Embryonic facial prominence (tissue), 1 donor: ENCODE results near the gene NCK1.
"Not testable (repeated sequence)": the region's sequence is repeated elsewhere in the genome, so short reads cannot be mapped to it uniquely, and the experiment has no call there.

ENCODE experiments used
- DNase-seq: peaks from one replicate; pipeline ENCODE4 v3.0.0-alpha.2; 2016; ENCODE audit errors: extremely low spot score

Gene NCK1

DNA sequence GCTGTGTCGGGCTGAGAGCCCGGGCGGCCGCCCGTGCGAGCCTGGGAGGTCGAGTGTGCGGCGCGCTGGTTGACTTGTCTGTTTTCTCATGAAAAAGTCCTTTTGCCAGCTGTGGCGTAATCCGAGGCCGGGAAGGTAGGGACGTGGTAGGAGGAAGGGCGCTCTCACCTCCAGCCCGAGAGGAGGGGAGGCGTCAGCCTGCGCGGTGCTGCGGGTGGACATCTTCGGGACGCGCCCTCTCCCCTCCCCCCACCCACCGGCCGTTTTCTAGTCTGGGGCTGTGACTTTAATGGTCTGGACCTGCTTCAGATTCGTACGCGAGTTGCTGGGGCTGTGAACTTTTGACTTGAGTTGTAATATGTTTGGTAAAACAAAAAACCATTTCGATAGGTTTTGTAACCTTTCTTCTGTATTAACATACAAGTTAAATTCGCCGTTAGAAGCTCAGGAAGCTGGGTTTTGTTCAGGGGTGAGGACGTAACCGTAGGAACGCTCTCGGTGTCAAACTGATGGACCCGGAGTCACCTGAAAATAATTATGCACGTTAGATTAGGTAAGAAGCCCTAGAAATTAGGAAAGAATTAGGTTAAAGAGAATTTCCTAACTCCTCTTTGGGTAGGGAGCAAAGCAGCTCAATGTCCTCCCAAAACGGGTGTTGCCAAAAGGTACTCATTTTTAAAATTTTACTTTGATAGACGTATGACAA lies 762 bp downstream of the NCK1 start:
- no peak for DNase-seq

DNA sequence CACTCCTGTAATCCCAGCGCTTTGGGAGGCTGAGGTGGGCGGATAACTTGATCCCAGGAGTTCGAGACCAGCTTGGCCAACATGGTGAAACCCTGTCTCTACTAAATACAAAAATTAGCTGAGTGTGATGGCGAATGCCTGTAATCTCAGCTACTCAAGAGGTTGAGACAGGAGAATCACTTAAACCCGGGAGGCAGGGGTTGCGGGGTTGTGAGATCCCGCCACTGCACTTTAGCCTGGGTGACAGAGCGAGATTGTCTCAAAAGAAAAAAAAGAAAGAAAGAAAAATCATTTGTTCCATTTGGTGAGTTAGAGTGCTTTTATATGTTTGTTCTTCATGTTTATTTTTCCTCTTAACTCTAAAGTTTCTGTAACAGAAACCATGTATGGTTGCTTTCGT lies 7.3 kb downstream of the NCK1 start:
- no peak for DNase-seq

DNA sequence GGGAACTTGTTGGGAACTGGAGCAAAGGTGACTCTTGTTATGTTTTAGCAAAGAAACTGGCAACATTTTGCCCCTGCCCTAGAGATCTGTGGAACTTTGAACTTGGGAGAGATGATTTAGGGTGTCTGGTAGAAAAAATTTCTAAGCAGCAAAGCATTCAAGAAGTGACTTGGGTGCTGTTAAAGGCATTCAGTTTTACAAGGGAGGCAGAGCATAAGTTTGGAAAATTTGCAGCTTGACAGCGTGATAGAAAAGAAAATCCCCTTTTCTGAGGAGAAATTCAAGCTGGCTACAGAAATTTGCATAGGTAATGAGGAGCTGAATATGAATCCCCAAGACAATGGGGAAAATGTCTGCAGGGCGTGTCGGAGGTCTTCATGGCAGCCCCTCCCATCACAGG lies 10.2 kb downstream of the NCK1 start:
- not testable (repeated sequence) for DNase-seq

DNA sequence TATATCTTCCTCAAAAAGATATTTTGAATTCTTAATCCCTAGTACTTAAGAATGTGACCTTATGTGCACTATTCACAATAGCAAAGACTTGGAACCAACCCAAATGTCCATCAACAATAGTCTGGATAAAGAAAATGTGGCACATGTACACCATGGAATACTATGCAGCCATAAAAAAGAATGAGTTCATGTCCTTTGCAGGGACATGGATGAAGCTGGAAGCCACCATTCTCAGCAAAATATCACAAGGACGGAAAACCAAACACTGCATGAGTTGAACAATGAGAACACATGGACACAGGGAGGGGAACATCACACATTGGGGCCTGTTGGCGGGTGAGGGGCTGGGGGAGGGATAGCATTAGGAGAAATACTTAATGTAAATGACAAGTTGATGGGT lies 17.5 kb downstream of the NCK1 start:
- DNase-seq, result not testable (repeated sequence)

DNA sequence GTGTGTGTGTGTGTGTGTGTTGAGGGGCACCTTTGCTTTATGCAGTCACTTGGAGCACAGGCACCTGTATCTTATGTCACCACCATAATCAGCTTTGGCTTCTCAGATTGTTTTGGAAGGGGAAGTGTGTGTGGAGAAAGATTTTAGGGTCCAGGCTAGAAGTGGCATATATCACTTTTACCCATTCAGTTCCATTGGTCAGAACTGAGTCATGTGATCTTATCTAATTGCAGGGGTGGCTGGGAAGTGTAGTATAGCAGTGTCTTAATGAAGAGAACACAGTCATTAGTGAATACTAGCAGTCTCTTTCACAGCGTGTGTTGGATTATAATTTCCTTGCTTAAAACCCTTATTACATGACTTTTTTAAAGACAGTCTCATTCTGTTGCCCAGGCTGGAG lies 20.6 kb downstream of the NCK1 start:
- DNase-seq, result no peak

DNA sequence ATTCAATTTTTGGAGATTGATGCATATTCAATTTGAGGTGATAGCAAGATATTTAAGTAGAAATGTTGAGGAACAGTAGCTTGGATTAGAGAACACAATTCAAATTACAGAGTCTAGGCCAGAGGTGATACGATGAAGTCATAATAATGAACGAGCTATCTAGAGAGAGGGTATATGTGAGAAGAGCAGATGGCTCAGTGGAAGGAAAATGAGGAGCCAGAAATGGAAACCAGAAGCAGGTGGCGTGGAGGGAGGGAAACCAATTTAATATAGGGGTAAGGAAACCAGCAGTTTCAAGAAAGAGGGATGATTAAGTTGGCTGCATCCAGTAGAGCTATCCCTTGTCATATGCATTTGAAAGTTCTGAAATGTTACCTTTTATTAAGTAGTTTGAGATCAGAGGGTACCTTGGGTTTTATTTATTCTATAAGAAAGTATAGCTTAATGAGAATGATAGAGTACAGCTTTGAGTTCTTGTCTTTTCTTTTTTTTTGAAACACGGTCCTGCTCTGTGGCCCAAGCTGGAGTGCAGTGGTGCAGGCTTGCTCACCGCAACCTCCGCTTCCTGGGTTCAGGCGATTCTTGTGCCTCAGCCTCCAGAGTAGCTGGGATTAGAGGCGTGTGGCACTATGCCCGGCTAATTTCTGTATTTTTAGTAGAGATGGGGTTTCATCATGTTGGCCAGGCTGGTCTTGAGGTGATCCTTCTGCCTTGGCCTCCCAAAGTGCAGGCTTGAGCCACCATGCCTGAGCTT lies 22.1 kb downstream of the NCK1 start:
- DNase-seq, result no peak

DNA sequence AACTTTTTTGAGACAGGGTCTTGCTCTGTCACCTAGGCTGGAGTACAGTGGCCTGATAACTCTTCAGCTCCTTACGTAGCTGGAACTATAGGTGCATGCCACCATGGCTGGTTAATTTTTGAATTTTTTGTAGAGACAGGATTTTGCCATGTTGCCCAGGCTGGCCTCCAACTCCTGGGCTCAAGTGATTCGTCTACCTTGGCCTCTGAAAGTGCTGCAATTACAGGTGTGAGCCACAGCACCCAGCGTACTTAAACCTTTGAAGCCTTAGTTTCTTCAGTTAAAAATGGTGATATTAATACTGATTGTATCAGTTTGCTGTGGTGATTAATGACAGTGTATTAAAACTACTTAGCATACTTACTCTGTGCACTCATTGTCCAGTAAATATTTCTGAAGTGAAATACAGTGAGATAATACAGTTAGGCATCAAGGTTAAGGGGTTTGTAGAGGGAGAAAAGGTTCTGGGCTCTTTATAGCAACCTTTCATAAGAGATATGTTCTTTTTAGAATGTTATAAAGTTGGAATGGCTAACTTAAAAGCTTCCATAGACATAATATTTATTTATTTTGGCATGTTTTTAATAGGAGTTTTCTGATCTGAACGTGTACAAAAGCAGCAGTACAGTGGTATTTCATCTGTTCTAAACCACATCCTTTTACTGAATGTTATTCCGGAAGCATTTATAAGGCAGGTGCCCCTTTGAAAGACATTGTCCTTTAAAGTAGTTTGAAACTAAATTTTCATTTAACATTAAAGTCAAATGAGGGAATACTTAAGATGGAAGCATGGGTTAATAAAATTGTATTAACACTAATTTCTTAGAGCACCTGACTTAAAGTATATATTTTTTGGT lies 23.6 kb downstream of the NCK1 start:
- no peak for DNase-seq

DNA sequence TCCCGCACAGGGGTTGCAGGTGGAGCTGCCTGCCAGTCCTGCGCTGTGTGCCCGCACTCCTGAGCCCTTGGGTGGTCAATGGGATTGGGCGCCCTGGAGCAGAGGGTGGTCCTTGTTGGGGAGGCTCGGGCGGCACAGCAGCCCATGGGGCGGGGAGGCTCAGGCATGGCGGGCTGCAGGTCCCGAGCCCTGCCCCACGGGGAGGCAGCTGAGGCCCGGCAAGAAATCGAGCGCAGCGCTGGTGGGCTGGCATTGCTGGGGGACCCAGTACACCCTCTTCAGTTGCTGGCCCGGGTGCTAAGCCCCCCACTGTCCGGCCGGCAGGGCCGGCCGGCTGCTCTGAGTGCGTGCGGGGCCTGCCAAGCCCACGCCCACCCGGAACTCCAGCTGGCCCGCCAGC lies 27.9 kb downstream of the NCK1 start:
- no peak for DNase-seq

DNA sequence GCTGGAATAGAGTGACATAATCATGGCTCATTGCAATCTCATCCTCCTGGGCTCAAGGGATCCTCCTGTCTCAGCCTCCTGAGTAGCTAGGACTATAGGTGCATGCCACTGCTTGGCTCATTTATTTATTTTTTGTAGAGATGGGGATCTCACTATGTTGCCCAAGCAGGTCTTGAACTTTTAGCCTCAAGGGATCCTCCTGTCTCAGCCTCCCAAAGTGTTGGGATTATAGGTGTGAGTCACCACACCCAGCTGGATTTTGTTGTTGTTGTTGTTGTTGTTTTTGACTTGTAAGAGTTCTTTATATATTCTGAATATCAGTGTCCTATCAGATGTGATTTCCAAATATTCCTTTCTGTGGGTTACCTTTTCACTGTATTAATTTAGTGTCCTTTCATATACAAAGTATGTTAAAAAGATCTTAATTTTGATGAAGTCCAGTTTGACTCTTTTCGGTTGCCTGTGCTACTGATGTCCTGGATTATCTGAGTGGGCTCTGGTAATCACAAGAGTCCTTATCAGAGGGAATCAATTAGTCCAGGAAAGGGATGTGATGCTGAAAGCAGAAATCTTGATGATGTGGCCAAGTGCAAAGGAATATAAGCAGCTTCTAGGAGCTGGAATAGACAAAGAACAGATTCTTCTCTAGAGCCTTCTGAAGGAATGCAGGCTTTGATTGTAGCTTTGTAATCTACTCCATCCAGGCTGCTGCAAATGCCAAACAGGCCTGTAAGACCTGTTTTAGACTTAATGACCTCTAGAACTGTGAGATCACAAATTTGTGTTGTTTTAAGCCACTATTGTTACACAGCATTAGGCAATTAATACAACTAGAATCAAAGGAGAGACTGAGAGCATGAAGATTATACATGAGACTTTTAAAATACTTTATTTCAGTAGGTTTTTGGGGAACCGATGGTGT lies 30.2 kb downstream of the NCK1 start:
- no peak for DNase-seq

DNA sequence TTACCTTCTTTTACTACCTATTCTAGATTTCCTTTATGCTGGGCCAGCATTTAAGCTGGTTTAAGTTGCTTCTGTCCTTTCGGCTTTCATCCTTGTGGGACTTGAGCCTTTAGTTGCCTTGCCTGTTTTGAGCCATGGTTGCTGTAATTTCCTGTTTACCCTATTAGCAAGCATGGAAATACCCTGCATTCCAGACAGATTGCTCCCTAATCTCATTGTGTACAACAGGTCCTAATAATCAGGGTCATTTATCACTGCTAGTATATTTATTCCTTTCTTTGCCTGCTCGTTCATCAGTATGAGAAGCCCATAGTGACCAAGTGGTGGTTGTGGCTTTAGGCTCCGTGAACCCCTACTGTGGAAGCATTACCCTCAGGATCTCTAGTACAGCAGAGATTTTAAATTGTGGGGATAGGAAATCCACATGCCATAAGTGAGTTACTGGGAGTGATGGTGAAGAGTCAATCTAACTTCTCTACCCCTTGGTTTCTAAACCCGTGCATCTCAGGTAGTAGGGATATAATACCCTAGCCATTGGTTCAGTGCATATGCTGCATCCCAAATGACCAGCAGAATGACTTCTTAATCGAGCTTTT lies 31.9 kb downstream of the NCK1 start:
- DNase-seq, result no peak

DNA sequence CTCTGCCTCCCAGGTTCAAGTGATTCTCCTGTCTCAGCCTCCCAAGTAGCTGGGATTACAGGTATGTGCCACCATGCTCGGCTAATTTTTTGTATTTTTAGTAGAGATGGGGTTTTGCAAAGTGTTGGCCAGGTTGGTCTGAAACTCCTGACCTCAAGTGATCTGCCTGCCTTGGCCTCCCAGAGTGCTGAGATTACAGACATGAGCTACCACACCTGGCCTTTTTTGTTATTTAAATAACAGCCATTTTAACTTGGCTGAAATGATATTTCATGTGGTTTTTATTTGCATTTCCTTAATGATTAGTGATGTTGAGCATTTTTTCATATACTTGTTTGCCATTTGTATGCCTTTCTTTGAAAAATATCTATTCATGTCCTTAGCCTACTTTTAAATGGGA lies 35.2 kb downstream of the NCK1 start:
- not testable (repeated sequence) for DNase-seq

DNA sequence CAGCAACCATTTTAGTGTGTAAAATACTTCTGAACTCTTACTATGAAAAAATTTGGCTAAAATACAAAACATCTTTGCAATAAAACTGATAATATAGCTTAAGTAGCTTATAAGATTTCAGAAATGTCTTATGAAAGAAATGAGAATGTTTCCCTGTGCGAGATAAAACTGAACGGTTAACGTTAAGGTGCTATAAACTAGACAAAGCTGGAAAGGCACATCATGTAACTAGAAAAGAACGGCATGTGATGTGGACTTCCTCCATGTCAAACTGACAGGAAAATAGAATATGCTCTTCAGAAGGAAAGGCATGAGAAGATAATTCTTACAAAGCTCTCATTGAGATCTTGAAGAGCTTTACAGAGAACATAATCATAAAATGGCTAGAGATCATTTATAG lies 36.5 kb downstream of the NCK1 start:
- no peak for DNase-seq

DNA sequence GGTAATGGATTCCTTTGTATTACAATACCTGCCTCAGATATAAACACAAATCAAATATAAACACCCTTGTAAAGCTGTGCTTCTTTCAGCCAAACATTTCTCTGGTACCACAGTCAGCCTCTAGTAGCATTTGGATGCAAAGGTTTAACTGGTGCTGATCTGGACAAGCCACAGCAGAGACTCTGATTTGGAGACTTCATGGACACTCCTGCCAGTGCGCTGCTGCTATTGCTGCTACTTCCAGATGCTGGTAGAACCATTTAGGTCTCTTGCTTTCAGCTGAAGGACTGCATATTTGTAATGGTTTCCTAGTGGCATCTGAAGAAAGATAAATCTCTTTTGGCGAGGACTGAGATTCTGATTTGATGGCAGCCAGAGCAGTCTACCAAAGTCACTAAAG lies 36.9 kb downstream of the NCK1 start:
- DNase-seq, result no peak

DNA sequence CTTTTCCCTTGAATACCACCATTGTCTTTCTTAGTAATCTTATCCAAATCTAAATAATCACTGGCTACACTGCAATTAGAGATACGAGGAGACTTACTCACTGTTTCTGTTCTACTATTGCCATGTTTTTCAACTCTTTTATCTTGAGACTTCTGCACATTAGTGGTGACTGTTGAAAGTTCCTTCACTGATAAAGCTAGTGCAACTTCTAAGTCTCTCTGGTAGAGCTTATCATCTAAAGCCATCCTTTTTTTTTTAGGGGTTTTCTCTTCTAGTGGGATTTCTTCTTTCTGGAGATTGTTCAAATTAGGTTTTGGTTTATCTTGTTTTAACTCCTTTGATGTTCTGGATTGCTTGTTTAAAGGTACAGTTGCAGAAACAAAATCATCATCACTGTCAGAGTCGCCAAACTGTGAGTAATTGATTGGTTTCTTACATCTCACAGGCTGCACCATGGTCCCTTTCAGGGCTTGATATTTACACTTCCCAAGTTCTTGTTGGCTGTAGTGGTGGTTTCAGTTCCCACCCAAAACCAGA lies 37.7 kb downstream of the NCK1 start:
- no peak for DNase-seq

DNA sequence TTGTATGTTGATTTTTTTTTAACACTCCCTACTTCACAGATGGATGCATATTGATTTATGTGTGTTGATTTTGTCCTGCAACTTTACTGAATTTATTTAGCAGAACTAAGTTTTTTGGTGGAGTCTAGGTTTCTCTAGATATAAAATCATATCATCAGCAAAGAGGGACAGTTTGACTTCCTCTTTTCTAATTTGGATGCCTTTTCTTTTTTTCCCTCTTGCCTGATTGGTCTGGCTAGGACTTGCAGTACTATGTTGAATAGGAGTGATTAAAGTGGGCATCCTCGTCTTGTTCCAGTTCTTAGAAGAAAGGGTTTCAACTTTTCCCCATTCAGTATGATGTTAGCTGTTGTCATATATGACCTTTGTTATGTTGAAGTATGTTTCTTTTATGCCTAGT lies 38.7 kb downstream of the NCK1 start:
- DNase-seq, result not testable (repeated sequence)

DNA sequence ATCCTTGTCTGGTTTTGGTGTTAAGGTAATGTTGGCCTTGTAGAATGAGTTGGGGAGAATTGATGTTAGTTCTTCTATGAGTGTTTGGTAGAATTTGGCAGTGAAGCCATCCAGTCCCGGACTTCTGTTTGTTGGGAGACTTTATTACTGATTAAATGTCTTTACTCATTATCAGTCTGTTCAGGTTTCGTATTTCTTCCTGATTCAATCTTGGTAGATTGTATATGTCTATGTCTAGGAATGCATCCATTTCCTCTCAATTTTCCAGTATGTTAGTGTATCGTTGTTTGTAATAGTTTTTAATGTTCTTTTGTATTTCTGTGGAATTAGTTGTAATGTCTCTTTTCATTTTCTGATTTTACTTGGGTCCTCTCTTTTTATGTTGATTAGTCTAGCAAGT lies 39.4 kb downstream of the NCK1 start:
- DNase-seq, result no peak

DNA sequence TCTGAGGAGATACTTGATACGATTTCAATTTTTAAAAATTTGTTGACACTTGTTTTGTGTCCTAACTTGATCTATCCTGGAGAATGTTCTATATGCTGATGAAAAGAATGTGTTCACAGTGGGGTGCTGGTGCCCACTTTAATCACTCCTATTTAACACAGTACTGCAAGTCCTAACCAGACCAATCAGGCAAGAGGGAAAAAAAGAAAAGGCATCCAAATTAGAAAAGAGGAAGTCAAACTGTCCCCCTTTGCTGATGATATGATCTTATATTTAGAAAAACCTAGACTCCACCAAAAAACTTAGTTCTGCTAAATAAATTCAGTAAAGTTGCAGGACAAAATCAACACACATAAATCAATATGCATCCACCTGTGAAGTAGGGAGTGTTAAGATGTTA lies 40.5 kb downstream of the NCK1 start:
- not testable (repeated sequence) for DNase-seq

DNA sequence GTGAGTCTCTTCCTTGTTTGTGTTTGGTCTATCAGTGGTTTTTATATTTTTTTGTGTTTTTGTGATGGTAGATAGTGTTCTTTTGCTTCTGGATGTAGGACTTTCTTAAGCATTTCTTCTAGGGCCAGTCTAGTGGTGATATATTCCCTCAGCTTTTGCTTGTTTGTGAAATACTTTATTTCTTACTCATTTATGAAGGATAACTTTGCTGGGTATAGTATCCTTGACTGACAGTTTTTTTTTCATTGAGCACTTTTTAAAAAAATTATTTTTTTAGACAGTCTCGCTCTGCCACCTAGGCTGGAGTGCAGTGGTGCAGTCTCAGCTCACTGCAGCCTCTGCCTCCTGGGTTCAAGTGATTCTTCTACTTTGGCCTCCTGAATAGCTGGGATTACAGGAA lies 41.9 kb downstream of the NCK1 start:
- DNase-seq, result no peak

DNA sequence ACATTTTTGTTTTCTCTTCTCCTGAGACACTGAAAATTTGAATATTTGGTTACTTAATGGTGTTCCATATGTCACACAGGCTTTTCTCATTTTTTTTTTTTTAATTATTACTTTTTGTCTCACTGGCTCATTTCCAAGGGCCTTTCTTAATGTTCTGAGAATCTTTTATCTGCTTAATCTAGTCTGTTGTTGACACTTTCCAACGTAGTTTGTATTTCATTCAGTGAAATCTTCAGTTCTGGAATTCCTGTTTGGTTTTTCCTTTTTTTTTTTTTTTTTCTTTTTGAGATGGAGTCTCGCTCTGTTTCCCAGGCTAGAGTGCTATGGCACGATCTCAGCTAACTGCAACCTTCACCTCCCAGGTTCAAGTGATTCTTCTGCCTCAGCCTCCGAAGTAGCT lies 42.7 kb downstream of the NCK1 start:
- no peak for DNase-seq

DNA sequence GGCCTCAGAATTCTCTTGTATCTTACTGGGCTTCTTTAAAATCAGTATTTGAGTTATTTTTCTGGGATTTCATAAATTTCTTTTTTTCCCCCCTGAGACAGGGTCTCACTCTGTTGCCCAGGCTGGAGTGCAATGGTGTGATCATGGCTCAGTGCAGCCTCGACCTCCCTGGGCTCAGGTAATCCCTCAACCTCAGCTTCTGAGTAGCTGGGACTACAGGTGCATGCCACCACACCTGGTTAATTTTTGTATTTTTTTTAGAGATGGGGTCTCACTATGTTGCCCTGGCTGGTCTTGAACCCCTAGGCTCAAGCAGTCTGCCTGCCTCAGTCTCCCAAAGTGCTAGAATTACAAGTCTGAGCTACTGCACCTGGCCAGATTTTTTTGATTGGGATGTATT lies 43.5 kb downstream of the NCK1 start:
- DNase-seq, result no peak

DNA sequence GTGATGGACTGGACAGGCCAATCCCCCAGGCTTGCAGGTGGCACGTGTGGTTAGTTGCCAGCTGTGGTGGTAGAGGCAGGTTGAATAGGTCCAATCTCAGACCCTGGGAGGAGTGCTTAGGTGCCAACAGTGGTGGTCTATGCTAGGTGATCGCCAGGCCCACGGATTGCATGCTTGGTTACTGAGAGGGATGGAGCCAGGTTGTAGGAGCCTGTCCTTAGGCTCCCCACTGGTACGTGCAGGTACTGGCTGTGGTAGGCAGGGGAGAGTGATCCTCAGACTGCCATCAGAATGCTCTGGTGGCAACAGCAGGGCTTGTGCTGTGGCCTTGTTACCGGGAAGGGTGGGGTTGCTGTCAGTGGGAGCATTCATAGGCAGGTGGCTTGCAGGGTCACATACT lies 44.7 kb downstream of the NCK1 start:
- DNase-seq, result no peak
